Neural cell (in vitro differentiated cells): ENCODE results near the gene DNAJC11. TPM values are rescaled to one million over a fixed set of nuclear protein-coding genes. Genes with fewer than 3 reads are reported as not detected.

ENCODE experiments used
- H2AFZ ChIP-seq: fragments of 200-600, 300-800 bp; sonication (generic), shearing (Covaris generic); 2 replicates; pipeline ENCODE4 v1.6.0; 2014; ENCODE audit warnings: low read depth, mild to moderate bottlenecking, antibody characterized with exemption, low read length, moderate library complexity
- H3F3A ChIP-seq: fragments of 200-600 bp; shearing (Covaris generic); 2 replicates; pipeline ENCODE4 v1.6.1; 2016; ENCODE audit warnings: mild to moderate bottlenecking, moderate library complexity, mixed read lengths, antibody characterized with exemption, low read length; ENCODE audit not compliant: insufficient read depth, poor library complexity, severe bottlenecking
- H3K27ac ChIP-seq: fragments of 200-600, 300-800 bp; sonication (generic), shearing (Covaris generic); 2 replicates; pipeline ENCODE4 v1.5.1; 2014; ENCODE audit warnings: mild to moderate bottlenecking, low read length, moderate library complexity
- H3K27me3 ChIP-seq: fragments of 300-800, 200-600 bp; sonication (generic), shearing (Covaris generic); 2 replicates; pipeline ENCODE4 v1.6.0; 2014; ENCODE audit warnings: mild to moderate bottlenecking, low read depth, low read length, moderate library complexity; ENCODE audit not compliant: insufficient read depth
- H3K36me3 ChIP-seq: fragments of 300-800, 200-600 bp; sonication (generic), shearing (Covaris generic); 2 replicates; pipeline ENCODE4 v1.5.1; 2014; ENCODE audit warnings: mild to moderate bottlenecking, antibody characterized with exemption, low read length, moderate library complexity; ENCODE audit not compliant: insufficient read depth
- H3K4me2 ChIP-seq: fragments of 300-800, 200-600 bp; sonication (generic), shearing (Covaris generic); 2 replicates; pipeline ENCODE4 v1.6.0; 2014; ENCODE audit warnings: mild to moderate bottlenecking, low read length
- H3K4me3 ChIP-seq: fragments of 300-800, 200-600 bp; sonication (generic), shearing (Covaris generic); 2 replicates; pipeline ENCODE4 v1.5.1; 2014; ENCODE audit warnings: mild to moderate bottlenecking, low read length, moderate library complexity
- H3K79me2 ChIP-seq: fragments of 200-600 bp; shearing (Covaris generic); replicated peaks from 2 replicates; pipeline ENCODE4 v1.6.0; 2014; ENCODE audit warnings: mild to moderate bottlenecking, low read length, moderate library complexity; ENCODE audit not compliant: insufficient read depth
- H3K9ac ChIP-seq: fragments of 300-800, 200-600 bp; sonication (generic), shearing (Covaris generic); 2 replicates; pipeline ENCODE4 v1.6.1; 2016; ENCODE audit warnings: mild to moderate bottlenecking, low read length, mixed read lengths
- H3K9me2 ChIP-seq: fragments of 200-600 bp; shearing (Covaris generic); 2 replicates; pipeline ENCODE4 v1.6.1; 2016; ENCODE audit warnings: mild to moderate bottlenecking, low read length, mixed read lengths; ENCODE audit not compliant: insufficient read depth
- H3K9me3 ChIP-seq: fragments of 200-600, 300-800 bp; sonication (generic), shearing (Covaris generic); 2 replicates; pipeline ENCODE4 v1.6.1; 2016; ENCODE audit warnings: mild to moderate bottlenecking, mixed run types, low read length, moderate library complexity, mixed read lengths
- H4K20me1 ChIP-seq: fragments of 200-600 bp; shearing (Covaris generic); 2 replicates; pipeline ENCODE4 v1.6.1; 2016; ENCODE audit warnings: mild to moderate bottlenecking, mixed run types; ENCODE audit not compliant: insufficient read depth
- EP300 ChIP-seq: fragments of 450-650 bp; conservative IDR thresholded peaks from 2 replicates; pipeline ENCODE4 v1.6.1; 2014; ENCODE audit warnings: antibody characterized with exemption, mild to moderate bottlenecking, moderate library complexity; ENCODE audit not compliant: poor library complexity, severe bottlenecking
- EZH2 ChIP-seq: fragments of 200-600, 300-800 bp; shearing (Covaris generic), sonication (generic); IDR thresholded peaks from 2 replicates; pipeline ENCODE4 v1.6.1; 2014; ENCODE audit warnings: antibody characterized with exemption, low read length, borderline replicate concordance, mild to moderate bottlenecking; ENCODE audit not compliant: insufficient read depth, poor library complexity, severe bottlenecking
- MXI1 ChIP-seq: fragments of 450-650 bp; conservative IDR thresholded peaks from 2 replicates; pipeline ENCODE4 v1.6.1; 2014; ENCODE audit warnings: antibody characterized with exemption, mild to moderate bottlenecking; ENCODE audit not compliant: poor library complexity, severe bottlenecking
- POLR2AphosphoS5 ChIP-seq: IDR thresholded peaks from 2 replicates; pipeline ENCODE4 v1.6.1; 2012
- RAD21 ChIP-seq: fragments of 450-650 bp; conservative IDR thresholded peaks from 2 replicates; pipeline ENCODE4 v1.6.1; 2014; ENCODE audit warnings: antibody characterized with exemption, mild to moderate bottlenecking, moderate library complexity
- SMC3 ChIP-seq: fragments of 450-650 bp; conservative IDR thresholded peaks from 2 replicates; pipeline ENCODE4 v1.6.1; 2014; ENCODE audit warnings: antibody characterized with exemption, mild to moderate bottlenecking, moderate library complexity; ENCODE audit not compliant: poor library complexity
- TAF1 ChIP-seq: IDR thresholded peaks from 2 replicates; pipeline ENCODE4 v1.6.1; 2012; ENCODE audit warnings: low read depth
- polyA plus RNA-seq: library from polyadenylated mRNA; depleted of rRNA; stranded (reverse); fragments of >200 nt; gene quantifications from 2 replicates; pipeline ENCODE4 v1.2.3, GENCODE V29; 2014
- TF ChIP-seq, protein P1 (sequence below): fragments of 450-650 bp; IDR thresholded peaks from 2 replicates; pipeline ENCODE4 v1.5.1; 2014; ENCODE audit warnings: antibody characterized with exemption, mild to moderate bottlenecking, moderate library complexity; ENCODE audit not compliant: poor library complexity, severe bottlenecking
- TF ChIP-seq, protein P2 (sequence below): IDR thresholded peaks from 2 replicates; pipeline ENCODE4 v1.6.1; 2012; ENCODE audit warnings: borderline replicate concordance

The DNAJC11 gene
- polyA plus RNA-seq, 1 donor from 2014 or later: 28.6 TPM

DNA sequence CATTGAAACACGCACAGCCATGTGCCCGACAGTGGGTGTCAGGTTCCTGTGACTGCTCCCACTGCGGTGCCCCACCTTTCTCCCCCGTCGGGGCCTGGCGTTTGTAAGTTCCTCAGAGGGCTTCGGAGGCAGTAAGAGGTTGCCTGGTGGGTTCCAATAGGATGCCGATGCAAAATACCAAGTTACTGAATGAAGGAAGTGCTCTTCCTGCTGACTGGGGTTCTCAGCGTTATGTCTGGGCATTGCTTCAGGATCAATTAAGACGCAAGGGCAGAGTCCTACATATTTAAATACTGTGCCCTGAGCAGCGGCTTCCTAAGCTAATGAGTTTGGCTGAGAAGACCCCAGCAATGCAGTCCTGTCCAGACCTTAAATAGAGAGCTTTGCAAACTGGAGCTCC, 28.9 kb upstream of the DNAJC11 start:
- Histone ChIP-seq H2AFZ (no peak overlapping the region), H3K27ac (no peak overlapping the region)

DNA sequence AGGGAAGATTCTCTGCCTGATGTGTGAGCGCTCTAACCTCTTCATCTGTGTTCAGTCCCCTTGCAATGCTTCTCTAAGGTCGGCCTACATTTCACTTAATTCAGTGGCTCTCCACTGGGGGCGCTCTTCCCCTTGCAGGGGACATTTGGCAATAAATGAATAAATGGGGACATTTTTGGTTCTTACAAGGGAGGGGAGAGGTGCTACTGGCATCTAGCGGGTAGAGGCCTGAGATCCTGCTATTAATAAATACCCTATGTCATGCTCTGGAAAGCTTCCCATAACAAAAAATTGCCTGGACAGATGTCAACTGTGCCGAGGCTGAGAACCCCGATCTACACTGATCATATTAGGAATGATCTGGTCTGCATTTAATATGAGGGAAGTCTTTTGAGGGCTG, 25.9 kb upstream of the DNAJC11 start:
- H3K4me3 ChIP-seq: no peak overlapping the region
- no peaks in the 10 kb centered on the region for H3K9me2 ChIP-seq
- H3K27me3 ChIP-seq: no peaks in the 10 kb centered on the region
- no peaks in the 10 kb centered on the region for H3K9me3 ChIP-seq
- no peak overlapping the region for H3K9ac ChIP-seq
- no peak overlapping the region for H2AFZ ChIP-seq
- H3F3A ChIP-seq: no peaks in the 10 kb centered on the region
- no peaks in the 10 kb centered on the region for H4K20me1 ChIP-seq
- no peaks in the 10 kb centered on the region for H3K36me3 ChIP-seq
- H3K27ac ChIP-seq: no peak overlapping the region
- no peaks in the 10 kb centered on the region for H3K79me2 ChIP-seq
- H3K4me2 ChIP-seq: no peak overlapping the region
- TF ChIP-seq, protein P1, sequence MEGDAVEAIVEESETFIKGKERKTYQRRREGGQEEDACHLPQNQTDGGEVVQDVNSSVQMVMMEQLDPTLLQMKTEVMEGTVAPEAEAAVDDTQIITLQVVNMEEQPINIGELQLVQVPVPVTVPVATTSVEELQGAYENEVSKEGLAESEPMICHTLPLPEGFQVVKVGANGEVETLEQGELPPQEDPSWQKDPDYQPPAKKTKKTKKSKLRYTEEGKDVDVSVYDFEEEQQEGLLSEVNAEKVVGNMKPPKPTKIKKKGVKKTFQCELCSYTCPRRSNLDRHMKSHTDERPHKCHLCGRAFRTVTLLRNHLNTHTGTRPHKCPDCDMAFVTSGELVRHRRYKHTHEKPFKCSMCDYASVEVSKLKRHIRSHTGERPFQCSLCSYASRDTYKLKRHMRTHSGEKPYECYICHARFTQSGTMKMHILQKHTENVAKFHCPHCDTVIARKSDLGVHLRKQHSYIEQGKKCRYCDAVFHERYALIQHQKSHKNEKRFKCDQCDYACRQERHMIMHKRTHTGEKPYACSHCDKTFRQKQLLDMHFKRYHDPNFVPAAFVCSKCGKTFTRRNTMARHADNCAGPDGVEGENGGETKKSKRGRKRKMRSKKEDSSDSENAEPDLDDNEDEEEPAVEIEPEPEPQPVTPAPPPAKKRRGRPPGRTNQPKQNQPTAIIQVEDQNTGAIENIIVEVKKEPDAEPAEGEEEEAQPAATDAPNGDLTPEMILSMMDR: peak; percentile 59
- no peak for TF ChIP-seq RAD21
- TF ChIP-seq, protein P2, sequence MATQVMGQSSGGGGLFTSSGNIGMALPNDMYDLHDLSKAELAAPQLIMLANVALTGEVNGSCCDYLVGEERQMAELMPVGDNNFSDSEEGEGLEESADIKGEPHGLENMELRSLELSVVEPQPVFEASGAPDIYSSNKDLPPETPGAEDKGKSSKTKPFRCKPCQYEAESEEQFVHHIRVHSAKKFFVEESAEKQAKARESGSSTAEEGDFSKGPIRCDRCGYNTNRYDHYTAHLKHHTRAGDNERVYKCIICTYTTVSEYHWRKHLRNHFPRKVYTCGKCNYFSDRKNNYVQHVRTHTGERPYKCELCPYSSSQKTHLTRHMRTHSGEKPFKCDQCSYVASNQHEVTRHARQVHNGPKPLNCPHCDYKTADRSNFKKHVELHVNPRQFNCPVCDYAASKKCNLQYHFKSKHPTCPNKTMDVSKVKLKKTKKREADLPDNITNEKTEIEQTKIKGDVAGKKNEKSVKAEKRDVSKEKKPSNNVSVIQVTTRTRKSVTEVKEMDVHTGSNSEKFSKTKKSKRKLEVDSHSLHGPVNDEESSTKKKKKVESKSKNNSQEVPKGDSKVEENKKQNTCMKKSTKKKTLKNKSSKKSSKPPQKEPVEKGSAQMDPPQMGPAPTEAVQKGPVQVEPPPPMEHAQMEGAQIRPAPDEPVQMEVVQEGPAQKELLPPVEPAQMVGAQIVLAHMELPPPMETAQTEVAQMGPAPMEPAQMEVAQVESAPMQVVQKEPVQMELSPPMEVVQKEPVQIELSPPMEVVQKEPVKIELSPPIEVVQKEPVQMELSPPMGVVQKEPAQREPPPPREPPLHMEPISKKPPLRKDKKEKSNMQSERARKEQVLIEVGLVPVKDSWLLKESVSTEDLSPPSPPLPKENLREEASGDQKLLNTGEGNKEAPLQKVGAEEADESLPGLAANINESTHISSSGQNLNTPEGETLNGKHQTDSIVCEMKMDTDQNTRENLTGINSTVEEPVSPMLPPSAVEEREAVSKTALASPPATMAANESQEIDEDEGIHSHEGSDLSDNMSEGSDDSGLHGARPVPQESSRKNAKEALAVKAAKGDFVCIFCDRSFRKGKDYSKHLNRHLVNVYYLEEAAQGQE: no peak

More for the DNA sequence above, 28.9 kb upstream of the DNAJC11 start:
- H3K79me2 ChIP-seq: no peaks in the 10 kb centered on the region
- no peaks in the 10 kb centered on the region for H3K9me2 ChIP-seq
- no peak overlapping the region for H3K9ac ChIP-seq
- TF ChIP-seq EP300 (no peak), TAF1 (no peak), RAD21 (no peak), POLR2AphosphoS5 (no peak), MXI1 (no peak), EZH2 (no peak), SMC3 (no peak)
- TF ChIP-seq, protein P2: no peak
- TF ChIP-seq, protein P1: no peak
- H3K4me2 ChIP-seq: no peak overlapping the region
- no peaks in the 10 kb centered on the region for H4K20me1 ChIP-seq
- H3F3A ChIP-seq: no peaks in the 10 kb centered on the region
- H3K4me3 ChIP-seq: no peak overlapping the region
- H3K9me3 ChIP-seq: no peaks in the 10 kb centered on the region
- H3K27me3 ChIP-seq: no peaks in the 10 kb centered on the region
- no peaks in the 10 kb centered on the region for H3K36me3 ChIP-seq
